Right atrium auricular region (tissue), 2 donors: Measurements from ENCODE around the gene C1orf198. TPM values are rescaled to one million over a fixed set of nuclear protein-coding genes. Genes with fewer than 3 reads are reported as not detected.

Experiments
- DNase-seq: peaks from one replicate; pipeline ENCODE4 v3.0.0-alpha.2; 2019; ENCODE audit warnings: low spot score
- H3K27ac ChIP-seq, 2 donors: fragments of 200-600 bp; sonication (generic); 1 replicate in 1 of 2; 2 replicates in 1 of 2; pipeline ENCODE4 v1.5.1; 2016 to 2019
- H3K27me3 ChIP-seq, 2 donors: fragments of 200-600 bp; sonication (generic); one replicate each; pipeline versions ENCODE4 v1.5.1 to v1.6.0; 2017 to 2019
- H3K36me3 ChIP-seq: fragments of 200-600 bp; sonication (generic); one replicate; pipeline ENCODE4 v1.5.1; 2016
- H3K4me1 ChIP-seq, 2 donors: fragments of 200-600 bp; sonication (generic); one replicate each; pipeline versions ENCODE4 v1.5.1 to v1.6.0; 2017 to 2019
- H3K4me3 ChIP-seq, 2 donors: fragments of 200-600 bp; sonication (generic); 1 replicate in 1 of 2; 2 replicates in 1 of 2; pipeline ENCODE4 v1.5.1; 2017 to 2019; ENCODE audit warnings: mild to moderate bottlenecking in 1 of 2, moderate library complexity in 1 of 2
- H3K9me3 ChIP-seq, 2 donors: fragments of 200-600 bp; sonication (generic); one replicate each; pipeline ENCODE4 v1.5.1; 2019
- CTCF ChIP-seq, 2 donors: fragments of 200-600 bp; sonication (generic); IDR thresholded peaks; one replicate each; pipeline ENCODE4 v1.5.1; 2019; ENCODE audit warnings: antibody characterized with exemption in 2 of 2
- total RNA-seq, 2 donors: library from RNA; depleted of rRNA; stranded (reverse); fragments of >200 nt; gene quantifications; one replicate each; pipeline ENCODE4 v1.1.0, GENCODE V29; 2016

Gene C1orf198, protein sequence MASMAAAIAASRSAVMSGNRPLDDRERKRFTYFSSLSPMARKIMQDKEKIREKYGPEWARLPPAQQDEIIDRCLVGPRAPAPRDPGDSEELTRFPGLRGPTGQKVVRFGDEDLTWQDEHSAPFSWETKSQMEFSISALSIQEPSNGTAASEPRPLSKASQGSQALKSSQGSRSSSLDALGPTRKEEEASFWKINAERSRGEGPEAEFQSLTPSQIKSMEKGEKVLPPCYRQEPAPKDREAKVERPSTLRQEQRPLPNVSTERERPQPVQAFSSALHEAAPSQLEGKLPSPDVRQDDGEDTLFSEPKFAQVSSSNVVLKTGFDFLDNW
- total RNA-seq = 100 to 1,000 TPM in 1 of 2 donors, 10 to 100 TPM in 1; 86.1 to 115 TPM

DNA sequence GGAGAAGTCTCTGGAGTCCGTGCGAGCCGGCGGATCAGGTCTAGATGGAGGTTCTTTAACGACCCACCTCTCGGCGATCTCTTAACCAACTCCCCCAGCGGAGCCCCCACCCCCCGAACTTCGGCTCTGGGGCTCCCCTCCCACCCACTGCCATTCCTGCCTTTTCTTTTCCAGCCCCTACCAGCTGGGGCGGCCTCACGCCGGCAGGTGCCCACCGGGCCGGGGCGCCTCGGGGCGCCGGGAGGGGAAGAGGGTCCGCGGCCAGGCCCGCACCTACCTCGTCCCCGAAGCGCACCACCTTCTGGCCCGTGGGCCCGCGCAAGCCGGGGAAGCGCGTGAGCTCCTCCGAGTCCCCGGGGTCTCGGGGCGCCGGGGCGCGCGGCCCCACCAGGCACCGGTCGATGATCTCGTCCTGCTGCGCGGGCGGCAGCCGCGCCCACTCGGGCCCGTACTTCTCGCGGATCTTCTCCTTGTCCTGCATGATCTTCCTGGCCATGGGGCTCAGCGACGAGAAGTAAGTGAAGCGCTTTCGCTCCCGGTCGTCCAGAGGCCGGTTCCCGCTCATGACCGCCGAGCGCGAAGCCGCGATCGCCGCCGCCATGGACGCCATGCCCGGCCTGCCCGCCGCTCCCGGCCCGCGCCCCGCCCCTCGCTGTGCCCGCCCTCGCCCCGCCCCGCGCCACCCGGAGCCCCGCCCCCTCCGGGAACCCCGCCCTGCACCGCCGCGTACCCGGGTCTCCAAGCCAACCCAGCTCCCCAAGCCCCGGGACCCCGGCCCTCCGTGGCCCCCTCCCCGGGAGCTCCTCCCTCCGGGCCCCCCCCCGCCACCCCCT, at the start of gene C1orf198:
Gene C1orf198, minus strand, starts transcription at position 619 of the 833 bp plus-strand sequence. Its CDS starts 9 bp downstream, at position 610.
- Histone ChIP-seq H3K4me3 (peak within 1 kb of the TSS; percentile 93 to 96), H3K36me3 (no peaks in the 10 kb centered on the region), H3K27me3 (no peaks in the 10 kb centered on the region), H3K27ac (peak within 1 kb of the TSS; percentile 93 to 95), H3K4me1 (peaks cover 0 to 55% of the 10 kb centered on the region in 2 donors), H3K9me3 (no peaks in the 10 kb centered on the region)
- no peak for DNase-seq
- TF ChIP-seq CTCF (IDR thresholded peaks at IDR 0.05) = no peak

DNA sequence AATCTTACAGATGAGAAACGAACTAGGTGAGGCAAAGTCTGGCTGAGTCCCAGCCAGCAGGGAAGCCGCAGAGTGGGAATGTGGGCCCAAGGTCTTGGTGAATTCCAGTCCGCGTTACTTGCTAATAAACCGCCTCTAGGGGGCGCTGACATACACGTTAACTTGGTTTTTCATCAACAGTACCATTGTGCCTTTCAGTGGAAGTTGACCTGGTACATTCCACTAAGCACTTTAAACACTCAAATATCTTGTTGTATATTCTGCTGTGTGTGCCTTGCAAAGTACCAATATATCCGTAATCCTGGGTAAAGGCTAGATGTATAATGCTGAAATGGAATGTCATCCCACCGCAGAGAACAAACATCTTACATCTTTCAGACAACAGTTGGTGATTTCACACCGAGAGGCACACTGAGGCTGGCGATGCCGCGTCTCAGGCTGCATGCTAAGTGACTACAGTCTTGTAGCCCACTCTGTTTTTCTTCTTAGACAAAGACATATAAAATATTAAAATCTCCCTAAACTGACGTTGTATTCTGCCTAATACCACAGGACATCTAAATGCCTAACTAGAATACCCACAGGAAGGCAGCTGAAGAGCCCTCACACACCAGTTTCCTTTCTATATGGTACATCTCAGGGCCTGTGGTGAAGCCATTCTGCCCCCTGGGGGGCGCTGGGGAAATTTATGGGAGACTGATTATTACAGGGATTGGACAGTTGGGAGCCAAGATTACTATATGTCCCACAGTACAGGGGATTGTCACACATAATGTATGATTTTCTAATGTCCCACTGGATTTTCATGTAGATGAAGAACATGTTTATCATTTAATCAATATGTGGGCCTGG, 49.2 kb upstream of the C1orf198 start:
- Histone ChIP-seq H3K4me3 (no peak overlapping the region), H3K27ac (no peak overlapping the region), H3K9me3 (no peaks in the 10 kb centered on the region), H3K27me3 (no peaks in the 10 kb centered on the region), H3K4me1 (no peaks in the 10 kb centered on the region), H3K36me3 (peaks cover 11% of the 10 kb centered on the region)
- peak; percentile 33 to 63 for TF ChIP-seq CTCF (IDR thresholded peaks at IDR 0.05)
- DNase-seq = no peak

GRCh38 chr1:230916587-230917283, 48.4 kb upstream of the C1orf198 start:
- Histone ChIP-seq H3K4me3 (no peak overlapping the region), H3K4me1 (no peaks in the 10 kb centered on the region), H3K9me3 (no peaks in the 10 kb centered on the region), H3K27me3 (no peaks in the 10 kb centered on the region), H3K27ac (no peak overlapping the region), H3K36me3 (peaks cover 11% of the 10 kb centered on the region)
- TF ChIP-seq CTCF (IDR thresholded peaks at IDR 0.05) = no peak
- no peak for DNase-seq

GRCh38 chr1:230915078-230915477, 46.8 kb upstream of the C1orf198 start:
- TF ChIP-seq CTCF (IDR thresholded peaks at IDR 0.05) = no peak
- no peak overlapping the region for H3K27ac ChIP-seq
- no peak for DNase-seq
- no peaks in the 10 kb centered on the region for H3K27me3 ChIP-seq
- H3K9me3 ChIP-seq = no peaks in the 10 kb centered on the region
- H3K36me3 ChIP-seq = peaks cover 4% of the 10 kb centered on the region
- H3K4me3 ChIP-seq = no peak overlapping the region
- H3K4me1 ChIP-seq = peaks cover 0 to 9% of the 10 kb centered on the region in 2 donors

DNA sequence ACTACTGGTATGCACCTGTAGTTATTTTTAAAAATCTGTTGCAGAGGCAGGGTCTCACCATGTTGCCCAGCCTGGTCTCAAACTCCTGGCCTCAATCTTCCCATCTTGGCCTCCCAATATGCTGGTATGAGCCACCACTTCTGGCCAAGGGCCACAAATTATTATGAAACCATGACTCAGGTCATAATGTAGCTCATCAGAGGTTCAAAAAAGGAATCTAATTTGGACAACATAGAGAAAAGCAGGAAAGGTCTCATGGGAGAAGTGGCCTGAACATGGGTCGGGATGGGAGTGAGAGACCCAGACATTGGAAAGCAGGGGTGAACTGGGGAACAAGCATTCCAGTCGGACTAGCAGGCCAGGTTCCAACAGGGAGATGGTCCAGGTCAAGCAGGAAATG, 45.2 kb upstream of the C1orf198 start:
- no peaks in the 10 kb centered on the region for H3K36me3 ChIP-seq
- peaks cover 0 to 12% of the 10 kb centered on the region in 2 donors for H3K4me1 ChIP-seq
- no peaks in the 10 kb centered on the region for H3K27me3 ChIP-seq
- no peak for DNase-seq
- no peaks in the 10 kb centered on the region for H3K9me3 ChIP-seq
- TF ChIP-seq CTCF (IDR thresholded peaks at IDR 0.05) = no peak
- H3K27ac ChIP-seq = no peak overlapping the region
- no peak overlapping the region for H3K4me3 ChIP-seq
